ENCODE measurements around the gene ADAM12.

The ADAM12 gene

DNA sequence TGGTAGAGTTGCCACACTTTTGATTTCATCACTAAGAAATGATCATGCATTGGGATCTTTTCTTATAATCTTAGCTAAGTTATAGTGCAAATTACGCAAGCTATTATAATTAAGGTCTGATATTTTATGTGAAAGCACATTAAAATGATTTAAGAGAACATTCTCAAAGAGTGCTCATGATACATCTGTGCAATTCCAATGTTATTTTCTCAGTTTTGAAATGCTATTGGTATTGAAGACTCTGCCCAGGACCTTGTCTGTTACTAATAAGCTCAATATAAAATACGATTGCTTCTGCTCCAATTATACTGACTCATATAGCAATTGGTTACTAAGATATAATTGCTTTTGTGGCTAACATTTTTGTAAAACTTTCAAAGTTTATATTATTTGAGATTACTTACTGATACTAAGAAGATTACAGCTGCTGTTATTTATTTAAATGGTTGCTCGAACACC is 180.9 kb downstream of the ADAM12 start:
- Histone ChIP-seq H3K9ac (ENCODE audit: low read depth, low read length, poor library complexity, severe bottlenecking) (no peak overlapping the region), H4K20me1 (ENCODE audit: insufficient read depth, low read length, poor library complexity, severe bottlenecking) (no peaks in the 10 kb centered on the region), H3F3A (ENCODE audit: low read depth) (no peaks in the 10 kb centered on the region), H3K9me3 (ENCODE audit: insufficient read depth, low read depth, low read length) (no peaks in the 10 kb centered on the region; the same call in 1 of the 2 replicates), H3K4me2 (ENCODE audit: low read depth, low read length, poor library complexity, severe bottlenecking) (no peak overlapping the region), H3K36me3 (ENCODE audit: insufficient read depth, low read length) (no peaks in the 10 kb centered on the region), H3K79me2 (ENCODE audit: insufficient read depth, low read length) (no peaks in the 10 kb centered on the region), H3K27me3 (ENCODE audit: insufficient read depth, low read length, poor library complexity, severe bottlenecking) (no peaks in the 10 kb centered on the region), H3K4me1 (ENCODE audit: insufficient read depth, low read length, poor library complexity, severe bottlenecking) (no peaks in the 10 kb centered on the region), H2AFZ (ENCODE audit: low read length) (no peak overlapping the region), H3K4me3 (ENCODE audit: low read length, poor library complexity, severe bottlenecking) (no peak overlapping the region), H3K9me2 (replicated peaks; ENCODE audit: low read depth, low read length) (no peaks in the 10 kb centered on the region)
- TF ChIP-seq, protein P1, sequence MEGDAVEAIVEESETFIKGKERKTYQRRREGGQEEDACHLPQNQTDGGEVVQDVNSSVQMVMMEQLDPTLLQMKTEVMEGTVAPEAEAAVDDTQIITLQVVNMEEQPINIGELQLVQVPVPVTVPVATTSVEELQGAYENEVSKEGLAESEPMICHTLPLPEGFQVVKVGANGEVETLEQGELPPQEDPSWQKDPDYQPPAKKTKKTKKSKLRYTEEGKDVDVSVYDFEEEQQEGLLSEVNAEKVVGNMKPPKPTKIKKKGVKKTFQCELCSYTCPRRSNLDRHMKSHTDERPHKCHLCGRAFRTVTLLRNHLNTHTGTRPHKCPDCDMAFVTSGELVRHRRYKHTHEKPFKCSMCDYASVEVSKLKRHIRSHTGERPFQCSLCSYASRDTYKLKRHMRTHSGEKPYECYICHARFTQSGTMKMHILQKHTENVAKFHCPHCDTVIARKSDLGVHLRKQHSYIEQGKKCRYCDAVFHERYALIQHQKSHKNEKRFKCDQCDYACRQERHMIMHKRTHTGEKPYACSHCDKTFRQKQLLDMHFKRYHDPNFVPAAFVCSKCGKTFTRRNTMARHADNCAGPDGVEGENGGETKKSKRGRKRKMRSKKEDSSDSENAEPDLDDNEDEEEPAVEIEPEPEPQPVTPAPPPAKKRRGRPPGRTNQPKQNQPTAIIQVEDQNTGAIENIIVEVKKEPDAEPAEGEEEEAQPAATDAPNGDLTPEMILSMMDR (conservative IDR thresholded peaks at IDR 0.05; ENCODE audit: low read length) = no peak
- TF ChIP-seq EZH2phosphoT487 (IDR thresholded peaks at IDR 0.05; ENCODE audit: borderline replicate concordance) = no peak

DNA sequence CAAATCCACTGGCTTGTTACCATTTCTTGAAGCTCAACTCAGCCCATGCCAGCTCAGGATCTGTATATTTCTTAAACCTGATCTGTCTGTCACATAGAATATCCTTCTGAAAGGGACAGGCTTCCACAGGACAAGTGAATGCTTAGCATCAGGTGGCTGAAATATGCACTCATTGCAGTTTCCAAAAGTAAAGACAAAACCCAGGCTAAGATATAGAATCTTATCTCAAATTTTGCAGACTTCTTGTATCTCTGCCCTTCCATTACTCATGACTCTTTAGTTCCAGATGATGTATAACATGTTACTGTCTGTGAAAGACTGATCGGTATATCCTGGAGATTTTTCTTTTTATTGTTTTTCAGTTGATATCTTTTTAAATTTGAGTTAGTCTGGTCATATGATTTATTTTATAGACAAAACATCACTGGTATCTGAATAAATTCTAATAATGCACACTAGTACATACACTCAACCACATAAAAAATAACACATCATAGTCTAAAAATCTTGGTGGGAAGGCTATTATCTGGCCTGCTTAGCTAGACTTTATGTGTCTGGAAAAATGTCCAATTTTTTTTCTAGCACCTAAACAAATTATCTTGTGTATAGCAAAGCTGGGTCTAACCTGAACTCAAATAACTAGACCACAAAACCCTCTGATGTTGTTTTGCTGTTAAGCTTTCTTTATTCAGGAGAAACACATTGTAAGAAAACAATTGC is 182.6 kb downstream of the ADAM12 start:
- Histone ChIP-seq H3K4me2 (ENCODE audit: low read depth, low read length, poor library complexity, severe bottlenecking) (no peak overlapping the region), H3F3A (ENCODE audit: low read depth) (no peaks in the 10 kb centered on the region), H3K36me3 (ENCODE audit: insufficient read depth, low read length) (no peaks in the 10 kb centered on the region), H2AFZ (ENCODE audit: low read length) (no peak overlapping the region), H3K9me3 (ENCODE audit: insufficient read depth, low read depth, low read length) (no peaks in the 10 kb centered on the region; the same call in 1 of the 2 replicates), H3K79me2 (ENCODE audit: insufficient read depth, low read length) (no peaks in the 10 kb centered on the region), H3K4me1 (ENCODE audit: insufficient read depth, low read length, poor library complexity, severe bottlenecking) (no peaks in the 10 kb centered on the region), H4K20me1 (ENCODE audit: insufficient read depth, low read length, poor library complexity, severe bottlenecking) (no peaks in the 10 kb centered on the region), H3K27me3 (ENCODE audit: insufficient read depth, low read length, poor library complexity, severe bottlenecking) (no peaks in the 10 kb centered on the region), H3K4me3 (ENCODE audit: low read length, poor library complexity, severe bottlenecking) (no peak overlapping the region), H3K9me2 (replicated peaks; ENCODE audit: low read depth, low read length) (no peaks in the 10 kb centered on the region), H3K9ac (ENCODE audit: low read depth, low read length, poor library complexity, severe bottlenecking) (no peak overlapping the region)
- TF ChIP-seq, protein P1 (conservative IDR thresholded peaks at IDR 0.05; ENCODE audit: low read length) = no peak
- TF ChIP-seq EZH2phosphoT487 (IDR thresholded peaks at IDR 0.05; ENCODE audit: borderline replicate concordance) = no peak

DNA sequence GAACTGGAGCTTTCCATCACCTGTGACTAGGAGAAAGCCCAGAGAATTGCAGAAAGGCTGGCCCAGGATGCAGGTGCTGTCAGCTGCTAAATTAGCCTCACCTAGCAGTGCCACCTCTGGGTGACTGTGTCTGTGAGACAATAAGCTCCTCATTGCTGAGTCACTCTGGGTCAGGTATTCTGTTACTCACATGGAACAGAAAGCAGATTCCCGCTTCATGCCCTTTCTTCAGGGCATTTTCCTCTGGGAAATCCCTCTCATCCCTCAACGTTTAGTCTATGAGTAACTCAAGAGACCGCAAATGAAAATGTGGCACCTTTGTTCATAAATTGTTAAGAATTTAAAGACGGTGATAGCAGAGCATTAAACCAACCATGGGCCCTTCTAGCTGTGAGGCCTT is 184.0 kb downstream of the ADAM12 start:
- no peak overlapping the region for H2AFZ ChIP-seq (ENCODE audit: low read length)

More for the DNA sequence above, 184.0 kb downstream of the ADAM12 start:
- Histone ChIP-seq H3K9ac (ENCODE audit: low read depth, low read length, poor library complexity, severe bottlenecking) (no peak overlapping the region), H3K79me2 (ENCODE audit: insufficient read depth, low read length) (no peaks in the 10 kb centered on the region), H3K4me2 (ENCODE audit: low read depth, low read length, poor library complexity, severe bottlenecking) (no peak overlapping the region), H3K36me3 (ENCODE audit: insufficient read depth, low read length) (no peaks in the 10 kb centered on the region), H4K20me1 (ENCODE audit: insufficient read depth, low read length, poor library complexity, severe bottlenecking) (no peaks in the 10 kb centered on the region), H3K9me2 (replicated peaks; ENCODE audit: low read depth, low read length) (no peaks in the 10 kb centered on the region), H3K4me3 (ENCODE audit: low read length, poor library complexity, severe bottlenecking) (no peak overlapping the region), H3K9me3 (ENCODE audit: insufficient read depth, low read depth, low read length) (peaks cover 1% of the 10 kb centered on the region; the same call in 1 of the 2 replicates), H3K4me1 (ENCODE audit: insufficient read depth, low read length, poor library complexity, severe bottlenecking) (no peaks in the 10 kb centered on the region), H3K27me3 (ENCODE audit: insufficient read depth, low read length, poor library complexity, severe bottlenecking) (no peaks in the 10 kb centered on the region), H3F3A (ENCODE audit: low read depth) (no peaks in the 10 kb centered on the region)
- TF ChIP-seq EZH2phosphoT487 (IDR thresholded peaks at IDR 0.05; ENCODE audit: borderline replicate concordance) = no peak
- TF ChIP-seq, protein P1 (conservative IDR thresholded peaks at IDR 0.05; ENCODE audit: low read length) = no peak

Data from Loucy (cell line).